ENCODE results near the gene GPR78. TPM values are rescaled to one million over a fixed set of nuclear protein-coding genes. Genes with fewer than 3 reads are reported as not detected.

Gene GPR78
- total and polyA plus RNA-seq, 2 of the 13 experiments (the other 11 are each of a cell fraction or from before 2014, with no cell fraction given) = 0.01 to 0.07 TPM

GRCh38 chr4:8582436-8582835 is 2.2 kb downstream of the GPR78 start:
- Histone ChIP-seq H2AFZ (ENCODE audit: low read length) (no peak overlapping the region), H3K4me3 (replicated peaks in 1 of 3; ENCODE audit: insufficient read depth in 1 of 3, low read depth in 2 of 3, low read length in 3 of 3) (no peak overlapping the region), H3K9ac (ENCODE audit: insufficient read depth, low read depth, low read length) (no peak overlapping the region), H3K27ac (ENCODE audit: extremely low read length, insufficient read depth, low read length) (no peak overlapping the region), H3K27me3 (ENCODE audit: control insufficient read depth in 1 of 2, insufficient read depth in 2 of 2, low read length in 2 of 2) (peaks cover 2 to 13% of the 10 kb centered on the region in 2 experiments; a peak in 2 of 5 replicates), H4K20me1 (ENCODE audit: insufficient read depth, low read length) (0 out of 2 replicates have a peak, but pooled peaks cover 3% of the 10 kb centered on the region), H3K9me3 (ENCODE audit: low read length) (no peaks in the 10 kb centered on the region), H3K4me1 (ENCODE audit: insufficient read depth, low read length) (no peaks in the 10 kb centered on the region), H3K4me2 (ENCODE audit: low read depth, low read length) (no peak overlapping the region), H3K36me3 (replicated peaks in 1 of 2; ENCODE audit: control insufficient read depth in 1 of 2, insufficient read depth in 2 of 2, low read length in 2 of 2) (no peaks in the 10 kb centered on the region), H3K79me2 (ENCODE audit: insufficient read depth, low read length) (no peaks in the 10 kb centered on the region)
- ChIA-PET POLR2A (no interaction called here), CTCF (ENCODE audit: low intra/inter-chr PET ratio, low total read pairs) (no interaction called here)
- FAIRE-seq = no peak
- DNase-seq (ENCODE audit: low spot score) = no peak
- 44% methylated on average over 8 of the region's 12 CpGs for WGBS (ENCODE audit: low lambda C conversion rate)
- TF ChIP-seq PHF5A (CRISPR knock-in tag; IDR thresholded peaks at IDR 0.05; ENCODE audit: low read depth, unreplicated experiment) (no peak), FOXK1 (CRISPR knock-in tag; IDR thresholded peaks at IDR 0.05; ENCODE audit: borderline replicate concordance, low read depth) (no peak), KDM5B (CRISPR knock-in tag; IDR thresholded peaks at IDR 0.05; ENCODE audit: borderline replicate concordance) (no peak), MNT (IDR thresholded peaks at IDR 0.05) (no peak), ZNF143 (CRISPR knock-in tag; IDR thresholded peaks at IDR 0.05) (no peak), ZBTB34 (CRISPR knock-in tag; IDR thresholded peaks at IDR 0.05) (no peak), ARHGAP35 (CRISPR knock-in tag; IDR thresholded peaks at IDR 0.05; ENCODE audit: borderline replicate concordance) (no peak), FOSL2 (CRISPR knock-in tag; IDR thresholded peaks at IDR 0.05) (no peak), GZF1 (CRISPR knock-in tag; IDR thresholded peaks at IDR 0.05) (no peak), GRHL1 (CRISPR knock-in tag; conservative IDR thresholded peaks at IDR 0.05) (no peak)
- intact Hi-C loops (cut with micrococcal nuclease; ENCODE audit: unreplicated experiment) = no loop called here
- in situ Hi-C loops (cut with HindIII; ENCODE audit: extremely low pct_ligation_motif_present, low pct_unique_long_range_greater_than_20kb) = no loop called here
- BruUV-seq (replicated peaks) = no TSS peak
- ATAC-seq = no peak
